Measurements from ENCODE around the gene PGAM1. TPM values are rescaled to one million over a fixed set of nuclear protein-coding genes. Genes with fewer than 3 reads are reported as not detected.
A peak's percentile ranks its signal among the peaks of the same experiment; 100 is the strongest.

Gene PGAM1
- total and polyA plus RNA-seq, 2 of the 13 experiments (the other 11 are each of a cell fraction or from before 2014, with no cell fraction given): 354 to 483 TPM

DNA sequence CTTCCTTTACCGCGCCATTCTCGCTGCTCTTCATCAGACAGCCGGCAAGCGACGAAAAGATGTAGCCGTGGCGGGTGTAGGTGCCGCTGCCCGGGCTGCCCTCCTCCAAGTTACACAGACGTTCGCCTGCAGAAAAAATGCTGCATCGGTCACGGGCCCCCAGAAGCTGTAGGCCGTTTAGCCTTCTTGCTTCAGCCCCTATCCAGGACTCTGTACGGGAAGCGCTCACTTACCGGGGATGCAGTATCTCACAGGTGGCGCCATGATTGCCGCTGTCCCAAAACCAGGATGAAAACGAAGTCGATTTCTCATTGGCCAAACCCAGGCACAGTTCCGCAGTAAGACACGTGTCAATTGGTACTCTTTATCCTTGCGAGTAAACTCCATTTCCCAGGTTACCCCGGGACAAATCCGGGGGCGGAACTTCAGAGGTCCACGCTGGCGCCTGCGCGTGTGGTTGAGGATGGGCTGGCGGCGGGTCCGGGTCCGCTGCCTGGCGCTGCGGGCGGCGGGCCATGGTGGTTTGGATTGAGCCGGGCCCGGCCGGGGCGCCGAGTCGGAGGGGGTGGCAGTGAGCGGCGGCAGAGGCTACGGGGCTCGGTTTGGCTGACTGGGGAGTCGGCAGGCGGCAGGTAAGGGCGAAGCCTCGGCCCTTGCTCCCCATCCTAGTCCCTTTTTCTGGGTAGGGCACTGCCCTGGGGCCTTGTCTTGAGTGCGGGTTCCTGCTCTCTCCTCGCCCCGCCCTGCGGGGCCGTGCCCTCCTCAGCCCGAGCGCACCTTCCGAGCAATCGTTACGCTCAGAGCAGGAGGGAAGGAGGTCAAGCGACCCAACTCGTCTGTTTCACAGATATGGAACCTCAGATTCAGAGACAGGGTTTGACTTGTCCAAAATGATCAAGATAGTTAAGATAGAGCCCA is 20.0 kb downstream of the PGAM1 start, which contains the start of the genes EXOSC1 and ZDHHC16 (continued):
- TF ChIP-seq KLF16 (CRISPR knock-in tag; IDR thresholded peaks at IDR 0.05) (peak in 1 of 2 experiments; percentile 77; a peak in 2 of 4 replicates), ZBTB42 (CRISPR knock-in tag; IDR thresholded peaks at IDR 0.05) (no peak), CREM (IDR thresholded peaks at IDR 0.05) (peak; percentile 87), CREM (CRISPR knock-in tag; IDR thresholded peaks at IDR 0.05) (no peak), NCOR1 (IDR thresholded peaks at IDR 0.05; ENCODE audit: borderline replicate concordance, low read length) (peak; percentile 14; the same call in 1 of the 2 replicates), RNF2 (conservative IDR thresholded peaks at IDR 0.05; ENCODE audit: low read depth) (0 out of 2 replicates have a peak, but pooled peaks have one; percentile 28), GABPA (IDR thresholded peaks at IDR 0.05; ENCODE audit: low read depth, low read length) (peak; percentile 29; the same call in 1 of the 2 replicates), GABPA (CRISPR knock-in tag; IDR thresholded peaks at IDR 0.05; ENCODE audit: low read depth) (peak; percentile 86), ARHGAP35 (CRISPR knock-in tag; IDR thresholded peaks at IDR 0.05; ENCODE audit: borderline replicate concordance) (no peak; the same call in 1 of the 2 replicates), SKI (IDR thresholded peaks at IDR 0.05; ENCODE audit: partially characterized antibody) (no peak), MAFF (IDR thresholded peaks at IDR 0.05; ENCODE audit: low read depth, low read length) (no peak), JUNB (CRISPR knock-in tag; IDR thresholded peaks at IDR 0.05; ENCODE audit: borderline replicate concordance) (no peak), EEA1 (CRISPR knock-in tag; IDR thresholded peaks at IDR 0.05; ENCODE audit: borderline replicate concordance) (no peak), DNMT3B (CRISPR knock-in tag; conservative IDR thresholded peaks at IDR 0.05) (no peak), HNF4G (IDR thresholded peaks at IDR 0.05; ENCODE audit: borderline replicate concordance, low read depth, low read length) (no peak), HNF4G (CRISPR knock-in tag; IDR thresholded peaks at IDR 0.05; ENCODE audit: borderline replicate concordance, low read depth) (no peak), SMAD3 (CRISPR knock-in tag; IDR thresholded peaks at IDR 0.05) (no peak), SRY (CRISPR knock-in tag; IDR thresholded peaks at IDR 0.05) (peak; percentile 62; the same call in 1 of the 2 replicates), NFIB (CRISPR knock-in tag; IDR thresholded peaks at IDR 0.05; ENCODE audit: borderline replicate concordance) (no peak), KLF9 (CRISPR knock-in tag; IDR thresholded peaks at IDR 0.05; ENCODE audit: low read depth) (no peak), ZNF552 (CRISPR knock-in tag; IDR thresholded peaks at IDR 0.05; ENCODE audit: borderline replicate concordance) (no peak; the same call in 1 of the 2 replicates)
- TF ChIP-seq, protein P1, sequence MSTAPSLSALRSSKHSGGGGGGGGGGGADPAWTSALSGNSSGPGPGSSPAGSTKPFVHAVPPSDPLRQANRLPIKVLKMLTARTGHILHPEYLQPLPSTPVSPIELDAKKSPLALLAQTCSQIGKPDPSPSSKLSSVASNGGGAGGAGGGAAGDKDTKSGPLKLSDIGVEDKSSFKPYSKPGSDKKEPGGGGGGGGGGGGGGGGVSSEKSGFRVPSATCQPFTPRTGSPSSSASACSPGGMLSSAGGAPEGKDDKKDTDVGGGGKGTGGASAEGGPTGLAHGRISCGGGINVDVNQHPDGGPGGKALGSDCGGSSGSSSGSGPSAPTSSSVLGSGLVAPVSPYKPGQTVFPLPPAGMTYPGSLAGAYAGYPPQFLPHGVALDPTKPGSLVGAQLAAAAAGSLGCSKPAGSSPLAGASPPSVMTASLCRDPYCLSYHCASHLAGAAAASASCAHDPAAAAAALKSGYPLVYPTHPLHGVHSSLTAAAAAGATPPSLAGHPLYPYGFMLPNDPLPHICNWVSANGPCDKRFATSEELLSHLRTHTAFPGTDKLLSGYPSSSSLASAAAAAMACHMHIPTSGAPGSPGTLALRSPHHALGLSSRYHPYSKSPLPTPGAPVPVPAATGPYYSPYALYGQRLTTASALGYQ (CRISPR knock-in tag; IDR thresholded peaks at IDR 0.05): no peak; the same call in none of the 2 replicates
- TF ChIP-seq, protein P2, sequence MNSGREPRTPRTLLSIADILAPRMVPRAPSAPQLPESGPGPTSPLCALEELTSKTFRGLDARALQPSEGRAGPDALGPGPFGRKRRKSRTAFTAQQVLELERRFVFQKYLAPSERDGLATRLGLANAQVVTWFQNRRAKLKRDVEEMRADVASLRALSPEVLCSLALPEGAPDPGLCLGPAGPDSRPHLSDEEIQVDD (CRISPR knock-in tag; IDR thresholded peaks at IDR 0.05; ENCODE audit: borderline replicate concordance): no peak
- TF ChIP-seq, protein P3, sequence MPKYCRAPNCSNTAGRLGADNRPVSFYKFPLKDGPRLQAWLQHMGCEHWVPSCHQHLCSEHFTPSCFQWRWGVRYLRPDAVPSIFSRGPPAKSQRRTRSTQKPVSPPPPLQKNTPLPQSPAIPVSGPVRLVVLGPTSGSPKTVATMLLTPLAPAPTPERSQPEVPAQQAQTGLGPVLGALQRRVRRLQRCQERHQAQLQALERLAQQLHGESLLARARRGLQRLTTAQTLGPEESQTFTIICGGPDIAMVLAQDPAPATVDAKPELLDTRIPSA (CRISPR knock-in tag; IDR thresholded peaks at IDR 0.05; ENCODE audit: borderline replicate concordance): no peak
- TF ChIP-seq, protein P4, sequence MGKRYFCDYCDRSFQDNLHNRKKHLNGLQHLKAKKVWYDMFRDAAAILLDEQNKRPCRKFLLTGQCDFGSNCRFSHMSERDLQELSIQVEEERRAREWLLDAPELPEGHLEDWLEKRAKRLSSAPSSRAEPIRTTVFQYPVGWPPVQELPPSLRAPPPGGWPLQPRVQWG (CRISPR knock-in tag; IDR thresholded peaks at IDR 0.05; ENCODE audit: borderline replicate concordance, low read depth): no peak
- TF ChIP-seq, protein P5, sequence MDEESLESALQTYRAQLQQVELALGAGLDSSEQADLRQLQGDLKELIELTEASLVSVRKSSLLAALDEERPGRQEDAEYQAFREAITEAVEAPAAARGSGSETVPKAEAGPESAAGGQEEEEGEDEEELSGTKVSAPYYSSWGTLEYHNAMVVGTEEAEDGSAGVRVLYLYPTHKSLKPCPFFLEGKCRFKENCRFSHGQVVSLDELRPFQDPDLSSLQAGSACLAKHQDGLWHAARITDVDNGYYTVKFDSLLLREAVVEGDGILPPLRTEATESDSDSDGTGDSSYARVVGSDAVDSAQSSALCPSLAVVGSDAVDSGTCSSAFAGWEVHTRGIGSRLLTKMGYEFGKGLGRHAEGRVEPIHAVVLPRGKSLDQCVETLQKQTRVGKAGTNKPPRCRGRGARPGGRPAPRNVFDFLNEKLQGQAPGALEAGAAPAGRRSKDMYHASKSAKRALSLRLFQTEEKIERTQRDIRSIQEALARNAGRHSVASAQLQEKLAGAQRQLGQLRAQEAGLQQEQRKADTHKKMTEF (CRISPR knock-in tag; IDR thresholded peaks at IDR 0.05): peak; percentile 70; the same call in 1 of the 2 replicates

Measured in HepG2 (cell line).